LNCAP (cell line): ENCODE results near the gene ARSK.

Experiments
- CTCF ChIP-seq: fragments of 450-650 bp; IDR thresholded peaks from 2 replicates; pipeline ENCODE4 v1.5.1; 2017; ENCODE audit warnings: mild to moderate bottlenecking

Gene ARSK

GRCh38 chr5:95564450-95564849 is 9.5 kb downstream of the ARSK start:
- TF ChIP-seq CTCF: no peak

- TF ChIP-seq CTCF: no peak
Measured at GRCh38 chr5:95565280-95565920, 10.5 kb downstream of the ARSK start.

- TF ChIP-seq CTCF: no peak
Measured at GRCh38 chr5:95572016-95572415, 17.1 kb downstream of the ARSK start.

- TF ChIP-seq CTCF: no peak
Measured at GRCh38 chr5:95581576-95581975, 26.7 kb downstream of the ARSK start.

GRCh38 chr5:95583992-95584391 is 29.1 kb downstream of the ARSK start:
- no peak for TF ChIP-seq CTCF

GRCh38 chr5:95590880-95591279 is 36.0 kb downstream of the ARSK start:
- no peak for TF ChIP-seq CTCF

GRCh38 chr5:95591490-95591901 is 36.6 kb downstream of the ARSK start:
- TF ChIP-seq CTCF: no peak
